Gastrocnemius medialis (tissue), 4 donors: ENCODE measurements around the gene DPPA3.

Experiments used
- POLR2A ChIP-seq, 2 donors: fragments of 450-650 bp; IDR thresholded peaks; one replicate each; pipeline ENCODE4 v1.6.1; 2017; ENCODE audit warnings: antibody characterized with exemption in 2 of 2, mild to moderate bottlenecking in 2 of 2, moderate library complexity in 2 of 2
- TF ChIP-seq, protein P1 (sequence below), 5 experiments: fragments of 450-650 bp in 3 of 5; fragments of 200-600 bp in 2 of 5; sonication (generic) in 2 of 5; IDR thresholded peaks in 4 of 5; conservative IDR thresholded peaks in 1 of 5; 1 replicate in 4 of 5; 2 replicates in 1 of 5; pipeline ENCODE4 v1.5.1; 2016 to 2019; ENCODE audit warnings: antibody characterized with exemption in 5 of 5, mild to moderate bottlenecking in 3 of 5, moderate library complexity in 3 of 5

DNA sequence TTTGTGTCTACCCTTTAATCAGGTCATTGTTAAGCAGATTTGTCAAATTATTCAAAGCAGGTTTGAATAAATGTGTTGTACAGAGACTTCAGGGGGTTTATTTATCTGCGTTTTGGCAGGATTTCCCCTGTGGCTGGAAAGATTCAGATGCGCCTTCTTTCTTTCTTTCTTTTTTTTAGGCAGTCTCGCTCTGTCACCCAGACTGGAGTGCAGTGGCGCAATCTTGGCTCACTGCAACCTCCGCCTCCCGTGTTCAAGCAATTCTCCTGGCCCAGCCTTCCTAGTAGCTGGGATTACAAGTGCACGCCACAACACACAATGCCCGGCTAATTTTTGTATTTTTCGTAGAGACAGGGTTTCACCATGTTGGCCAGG lies 47.5 kb downstream of the DPPA3 start:
- TF ChIP-seq, protein P1, sequence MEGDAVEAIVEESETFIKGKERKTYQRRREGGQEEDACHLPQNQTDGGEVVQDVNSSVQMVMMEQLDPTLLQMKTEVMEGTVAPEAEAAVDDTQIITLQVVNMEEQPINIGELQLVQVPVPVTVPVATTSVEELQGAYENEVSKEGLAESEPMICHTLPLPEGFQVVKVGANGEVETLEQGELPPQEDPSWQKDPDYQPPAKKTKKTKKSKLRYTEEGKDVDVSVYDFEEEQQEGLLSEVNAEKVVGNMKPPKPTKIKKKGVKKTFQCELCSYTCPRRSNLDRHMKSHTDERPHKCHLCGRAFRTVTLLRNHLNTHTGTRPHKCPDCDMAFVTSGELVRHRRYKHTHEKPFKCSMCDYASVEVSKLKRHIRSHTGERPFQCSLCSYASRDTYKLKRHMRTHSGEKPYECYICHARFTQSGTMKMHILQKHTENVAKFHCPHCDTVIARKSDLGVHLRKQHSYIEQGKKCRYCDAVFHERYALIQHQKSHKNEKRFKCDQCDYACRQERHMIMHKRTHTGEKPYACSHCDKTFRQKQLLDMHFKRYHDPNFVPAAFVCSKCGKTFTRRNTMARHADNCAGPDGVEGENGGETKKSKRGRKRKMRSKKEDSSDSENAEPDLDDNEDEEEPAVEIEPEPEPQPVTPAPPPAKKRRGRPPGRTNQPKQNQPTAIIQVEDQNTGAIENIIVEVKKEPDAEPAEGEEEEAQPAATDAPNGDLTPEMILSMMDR (IDR thresholded peaks at IDR 0.05 in 4 of 5, conservative IDR thresholded peaks at IDR 0.05 in 1 of 5): no peak
- no peak for TF ChIP-seq POLR2A (IDR thresholded peaks at IDR 0.05)
